B cell (primary cell): ENCODE measurements around the gene PSAP.

Experiments
- EZH2 ChIP-seq: IDR thresholded peaks from 2 replicates; pipeline ENCODE4 v1.6.1; 2012; ENCODE audit warnings: borderline replicate concordance, low read depth, mild to moderate bottlenecking, moderate library complexity, low read length; ENCODE audit not compliant: insufficient read depth, poor library complexity, severe bottlenecking
- TF ChIP-seq, protein P1 (sequence below): fragments of 200-600 bp; IDR thresholded peaks from one replicate; pipeline ENCODE4 v1.8.0; 2022; ENCODE audit warnings: antibody characterized with exemption, mild to moderate bottlenecking

DNA sequence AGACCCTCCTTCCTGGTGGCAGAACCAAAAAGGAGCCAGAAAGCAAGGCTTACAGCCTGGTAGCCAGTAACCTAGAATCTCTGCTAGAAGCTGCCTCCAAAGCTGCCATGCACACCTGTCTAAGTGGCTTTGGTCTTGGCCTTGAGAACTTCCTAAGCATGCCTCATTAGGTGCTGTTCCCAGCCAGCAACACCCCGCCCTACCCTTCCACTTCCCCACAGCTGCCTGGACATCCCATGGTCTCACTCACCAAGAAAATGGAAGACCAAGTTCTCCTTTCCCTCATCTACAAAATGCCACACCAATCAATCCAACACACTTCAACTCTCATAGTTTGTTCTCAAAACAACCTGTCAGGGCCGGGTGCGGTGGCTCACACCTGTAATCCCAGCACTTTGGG lies 4.2 kb downstream of the PSAP start:
- TF ChIP-seq, protein P1, sequence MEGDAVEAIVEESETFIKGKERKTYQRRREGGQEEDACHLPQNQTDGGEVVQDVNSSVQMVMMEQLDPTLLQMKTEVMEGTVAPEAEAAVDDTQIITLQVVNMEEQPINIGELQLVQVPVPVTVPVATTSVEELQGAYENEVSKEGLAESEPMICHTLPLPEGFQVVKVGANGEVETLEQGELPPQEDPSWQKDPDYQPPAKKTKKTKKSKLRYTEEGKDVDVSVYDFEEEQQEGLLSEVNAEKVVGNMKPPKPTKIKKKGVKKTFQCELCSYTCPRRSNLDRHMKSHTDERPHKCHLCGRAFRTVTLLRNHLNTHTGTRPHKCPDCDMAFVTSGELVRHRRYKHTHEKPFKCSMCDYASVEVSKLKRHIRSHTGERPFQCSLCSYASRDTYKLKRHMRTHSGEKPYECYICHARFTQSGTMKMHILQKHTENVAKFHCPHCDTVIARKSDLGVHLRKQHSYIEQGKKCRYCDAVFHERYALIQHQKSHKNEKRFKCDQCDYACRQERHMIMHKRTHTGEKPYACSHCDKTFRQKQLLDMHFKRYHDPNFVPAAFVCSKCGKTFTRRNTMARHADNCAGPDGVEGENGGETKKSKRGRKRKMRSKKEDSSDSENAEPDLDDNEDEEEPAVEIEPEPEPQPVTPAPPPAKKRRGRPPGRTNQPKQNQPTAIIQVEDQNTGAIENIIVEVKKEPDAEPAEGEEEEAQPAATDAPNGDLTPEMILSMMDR, result no peak
- no peak for TF ChIP-seq EZH2
